ENCODE data around the gene CORO2B.

Gene CORO2B

GRCh38 chr15:68612979-68613740 is 34.4 kb downstream of the CORO2B start:
- peak; percentile 33 to 43 (median 36) for DNase-seq

- no peak for DNase-seq
Observed at GRCh38 chr15:68614286-68615035, 35.7 kb downstream of the CORO2B start.

GRCh38 chr15:68615301-68615700 is 36.5 kb downstream of the CORO2B start:
- DNase-seq, result no peak

- DNase-seq, result no peak
Observed at GRCh38 chr15:68615811-68616210, 37.0 kb downstream of the CORO2B start.

- no peak for DNase-seq
Observed at GRCh38 chr15:68616397-68616796, 37.6 kb downstream of the CORO2B start.

GRCh38 chr15:68617001-68617400 is 38.2 kb downstream of the CORO2B start:
- no peak for DNase-seq

- no peak for DNase-seq
Observed at GRCh38 chr15:68617777-68618176, 39.0 kb downstream of the CORO2B start.

- DNase-seq, result peak; percentile 81 to 91 (median 86)
Observed at GRCh38 chr15:68618394-68618793, 39.6 kb downstream of the CORO2B start.

- DNase-seq, result peak; percentile 34 to 63 (median 56)
Observed at GRCh38 chr15:68618908-68619698, 40.3 kb downstream of the CORO2B start.

GRCh38 chr15:68620721-68621527 is 42.1 kb downstream of the CORO2B start:
- no peak for DNase-seq

- DNase-seq, result no peak
Observed at GRCh38 chr15:68621535-68621934, 42.7 kb downstream of the CORO2B start.

- no peak for DNase-seq
Observed at GRCh38 chr15:68623301-68623892, 44.6 kb downstream of the CORO2B start.

GRCh38 chr15:68625853-68626252 is 47.1 kb downstream of the CORO2B start:
- no peak for DNase-seq

GRCh38 chr15:68626283-68626682 is 47.5 kb downstream of the CORO2B start:
- no peak for DNase-seq

GRCh38 chr15:68626739-68627138 is 47.9 kb downstream of the CORO2B start:
- DNase-seq, result no peak

- no peak for DNase-seq
Observed at GRCh38 chr15:68627476-68627875, 48.7 kb downstream of the CORO2B start.

GRCh38 chr15:68627995-68628394 is 49.2 kb downstream of the CORO2B start:
- no peak for DNase-seq

- DNase-seq, result no peak
Observed at GRCh38 chr15:68629519-68630210, 50.9 kb downstream of the CORO2B start.

GRCh38 chr15:68630211-68630555 is 51.4 kb downstream of the CORO2B start:
- no peak for DNase-seq

- peak in 1 of 3 donors; percentile 15 for DNase-seq
Observed at GRCh38 chr15:68630836-68631235, 52.0 kb downstream of the CORO2B start.

GRCh38 chr15:68631601-68632051 is 52.8 kb downstream of the CORO2B start:
- no peak for DNase-seq
